G401 (cell line): Measurements from ENCODE around the gene DUSP9. TPM values are rescaled to one million over a fixed set of nuclear protein-coding genes. Genes with fewer than 3 reads are reported as not detected.

Source experiments
- DNase-seq: peaks from one replicate; pipeline ENCODE4 v3.0.0-alpha.2; 2015; ENCODE audit warnings: low spot score
- in situ Hi-C: cut with HindIII; loops from 2 replicates; pipeline ENCODE4 v1.10.0; 2016; ENCODE audit warnings: low sequenced_read_pairs, mixed read lengths
- total RNA-seq: library from RNA; depleted of rRNA; stranded (reverse); fragments of >200 nt; shearing (Covaris generic); gene quantifications from 2 replicates; pipeline ENCODE4 v1.2.3, GENCODE V29; 2014

DUSP9 gene
- total RNA-seq, 1 experiment from 2014 or later, result 0.20 TPM

GRCh38 chrX:153645151-153645550 is 1.9 kb upstream of the DUSP9 start:
- DNase-seq, result no peak
- in situ Hi-C loops, result no loop called here

GRCh38 chrX:153645921-153646488 is 998 bp upstream of the DUSP9 start:
- in situ Hi-C loops, result no loop called here

GRCh38 chrX:153647461-153648357 is 706 bp downstream of the DUSP9 start:
- in situ Hi-C loops, result no loop called here
- no peak for DNase-seq

More at GRCh38 chrX:153645921-153646488, 998 bp upstream of the DUSP9 start:
- no peak for DNase-seq

- DNase-seq, result no peak
- in situ Hi-C loops, result no loop called here
Measured at GRCh38 chrX:153648358-153649177, 1.6 kb downstream of the DUSP9 start.

- no peak for DNase-seq
Measured at GRCh38 chrX:153649178-153649914, 2.3 kb downstream of the DUSP9 start.

GRCh38 chrX:153649915-153650782 is 3.1 kb downstream of the DUSP9 start:
- no peak for DNase-seq
- in situ Hi-C loops, result no loop called here

More at GRCh38 chrX:153649178-153649914, 2.3 kb downstream of the DUSP9 start:
- in situ Hi-C loops, result no loop called here

- in situ Hi-C loops, result no loop called here
Measured at GRCh38 chrX:153650959-153651358, 4.0 kb downstream of the DUSP9 start.

GRCh38 chrX:153651540-153652079 is 4.6 kb downstream of the DUSP9 start:
- DNase-seq, result no peak
- in situ Hi-C loops, result no loop called here

More at GRCh38 chrX:153650959-153651358, 4.0 kb downstream of the DUSP9 start:
- no peak for DNase-seq

GRCh38 chrX:153653556-153653955 is 6.6 kb downstream of the DUSP9 start:
- DNase-seq, result no peak
- in situ Hi-C loops, result no loop called here

GRCh38 chrX:153657161-153657560 is 10.2 kb downstream of the DUSP9 start:
- in situ Hi-C loops, result no loop called here
- no peak for DNase-seq

GRCh38 chrX:153659268-153659667 is 12.3 kb downstream of the DUSP9 start:
- DNase-seq, result no peak
- in situ Hi-C loops, result no loop called here

- no peak for DNase-seq
- in situ Hi-C loops, result no loop called here
Measured at GRCh38 chrX:153662266-153662665, 15.3 kb downstream of the DUSP9 start.

GRCh38 chrX:153665726-153666306 is 18.8 kb downstream of the DUSP9 start:
- no peak for DNase-seq
- in situ Hi-C loops, result no loop called here

GRCh38 chrX:153667281-153667955 is 20.4 kb downstream of the DUSP9 start:
- DNase-seq, result no peak
- in situ Hi-C loops, result no loop called here

GRCh38 chrX:153667956-153668396 is 21.0 kb downstream of the DUSP9 start:
- in situ Hi-C loops, result no loop called here
- DNase-seq, result peak; percentile 89

- no peak for DNase-seq
Measured at GRCh38 chrX:153668423-153669173, 21.6 kb downstream of the DUSP9 start.

More at GRCh38 chrX:153668423-153669173, 21.6 kb downstream of the DUSP9 start:
- in situ Hi-C loops, result no loop called here
